COLO668 (cell line): ENCODE measurements around the gene KRTAP10-6.
"Not testable (repeated sequence)": the region's sequence is repeated elsewhere in the genome, so short reads cannot be mapped to it uniquely, and the experiment has no call there.

ENCODE experiments used
- DNase-seq: peaks from one replicate; lab custom pipeline; 2025; ENCODE audit not compliant: unreplicated experiment; lab: John Stamatoyannopoulos, UW

Gene KRTAP10-6

GRCh38 chr21:44564099-44564498, 28.2 kb downstream of the KRTAP10-6 start:
- no peak for DNase-seq

DNA sequence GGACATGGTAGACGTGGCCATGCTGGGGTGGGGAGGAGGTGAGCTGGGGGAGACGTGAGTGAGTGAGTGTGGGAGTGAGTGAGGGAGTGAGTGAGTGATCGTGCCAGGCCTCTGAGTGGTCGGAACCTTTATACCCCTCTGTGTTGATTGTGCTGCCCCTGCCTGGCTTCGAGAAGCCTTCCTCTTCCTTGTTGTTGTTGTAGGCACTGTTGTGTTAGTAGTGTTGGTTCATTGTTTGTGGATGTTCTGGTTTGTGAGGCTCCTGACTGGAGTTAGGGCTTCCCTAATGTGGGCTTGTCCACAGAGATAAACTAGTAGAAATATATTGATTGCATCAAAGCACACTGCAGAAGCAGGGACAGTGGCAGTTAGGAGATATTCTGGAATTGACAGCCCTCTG, 33.6 kb downstream of the KRTAP10-6 start, which contains the start of gene KRTAP10-3:
TSS of gene KRTAP10-3 (minus strand) at position 101 of the 400 bp plus-strand sequence. CDS start at position 21, 80 bp downstream.
- DNase-seq = no peak

GRCh38 chr21:44558329-44558675, 34.0 kb downstream of the KRTAP10-6 start:
- DNase-seq = not testable (repeated sequence)

- DNase-seq = no peak
Measured at GRCh38 chr21:44557491-44558328, 34.6 kb downstream of the KRTAP10-6 start.

DNA sequence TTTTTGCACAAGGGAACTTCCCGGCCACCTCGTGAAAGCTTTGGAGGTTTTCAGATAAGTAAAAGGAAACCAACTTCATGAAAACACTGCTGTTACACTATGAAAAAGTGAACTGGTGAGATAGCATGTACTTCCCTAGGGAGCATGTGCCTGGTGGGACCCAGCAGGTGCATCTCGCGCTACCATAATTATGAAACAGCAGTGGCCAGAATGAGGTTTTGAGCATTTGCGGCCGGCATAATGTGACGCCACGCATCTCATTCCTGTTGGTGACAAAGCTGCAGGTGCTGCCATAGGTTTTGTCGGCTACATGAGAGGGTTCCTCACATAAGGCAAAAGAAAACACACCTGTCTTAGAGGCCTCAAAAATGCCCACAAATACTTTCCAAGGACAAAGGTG, 35.4 kb downstream of the KRTAP10-6 start:
- peak; percentile 80 for DNase-seq

DNA sequence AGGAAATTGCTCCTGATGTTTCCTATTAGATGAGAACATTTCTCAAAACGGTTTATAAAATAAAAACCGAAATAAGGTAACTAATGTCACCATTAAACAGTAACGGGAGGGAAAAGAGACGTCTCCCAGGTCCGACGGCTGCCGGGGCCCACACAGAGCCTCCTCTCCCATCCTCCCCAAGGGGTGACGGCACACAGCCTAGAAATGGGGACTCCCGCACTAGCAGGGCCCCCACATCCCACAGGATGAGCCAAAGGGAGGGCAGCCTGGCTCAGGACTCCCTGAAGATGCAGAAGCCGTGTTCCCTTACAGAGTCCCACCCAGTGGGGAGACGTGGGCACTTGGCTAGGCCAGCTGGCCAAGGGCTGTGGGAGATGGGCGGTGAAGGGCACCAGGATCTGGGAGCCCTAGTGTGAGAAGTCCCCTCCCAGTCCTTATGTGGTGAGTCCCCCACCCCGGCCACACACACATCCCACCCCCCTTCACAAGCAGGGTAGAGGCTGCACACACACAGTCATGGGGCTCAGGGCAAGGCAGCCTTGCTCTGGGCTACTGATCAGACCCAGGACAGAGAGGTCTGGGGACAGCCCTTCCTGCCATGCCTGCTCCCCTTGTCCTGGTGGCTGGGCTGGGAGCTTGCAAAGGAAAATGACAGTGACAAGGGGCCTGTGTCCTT, 37.0 kb downstream of the KRTAP10-6 start:
- DNase-seq = no peak

GRCh38 chr21:44552681-44553080, 39.6 kb downstream of the KRTAP10-6 start:
- DNase-seq = peak; percentile 40

DNA sequence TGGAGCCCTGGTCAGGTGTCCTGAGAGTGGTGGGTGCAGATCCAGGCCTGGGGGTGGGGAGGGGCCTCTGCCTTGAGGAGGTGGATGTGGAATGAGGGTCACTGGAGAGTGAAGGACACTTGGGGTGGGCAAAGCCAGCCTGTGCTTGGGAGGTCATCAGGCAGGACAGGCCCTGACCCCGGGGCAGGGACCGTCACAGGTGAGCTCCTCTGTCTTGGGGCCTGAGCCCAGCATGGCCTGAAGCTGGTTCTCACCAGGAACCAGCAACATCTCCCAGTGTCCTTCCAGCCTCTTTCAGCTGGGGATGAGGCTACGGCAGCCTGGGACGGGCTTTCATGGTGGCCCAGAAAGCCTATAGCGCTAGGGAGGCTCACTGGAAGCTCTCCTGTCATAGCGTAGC, 40.2 kb downstream of the KRTAP10-6 start:
- no peak for DNase-seq

DNA sequence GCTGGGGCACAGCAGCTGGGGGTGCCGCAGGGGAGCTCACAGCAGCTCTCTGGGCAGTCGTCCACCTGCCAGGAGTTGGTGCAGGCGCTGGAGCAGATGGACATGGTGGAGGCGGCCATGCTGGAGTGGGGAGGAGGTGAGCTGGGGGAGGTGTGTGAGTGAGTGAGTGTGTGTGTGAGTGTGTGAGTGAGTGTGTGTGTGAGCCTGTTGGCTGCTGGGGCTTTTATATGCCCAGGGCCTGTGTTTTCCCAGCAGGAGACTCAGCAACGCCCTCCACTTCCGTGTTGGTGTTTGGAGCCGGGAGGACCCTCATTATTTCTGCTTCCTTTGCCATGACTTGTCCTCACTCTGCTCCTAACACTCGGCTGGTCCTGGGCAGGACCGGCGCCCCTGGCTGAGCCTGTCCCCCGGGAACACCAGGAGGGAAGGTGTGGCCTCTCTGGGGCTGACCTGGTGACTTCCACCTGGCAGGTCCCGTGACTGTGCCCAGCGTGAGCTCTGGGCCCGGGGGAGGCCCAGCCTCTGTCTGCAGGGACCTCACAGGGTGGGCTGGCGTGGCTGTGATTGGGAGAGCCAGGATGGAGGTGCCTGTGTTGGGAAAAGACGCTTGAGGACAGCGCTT, 40.9 kb downstream of the KRTAP10-6 start, which contains the start of gene KRTAP10-2:
TSS of gene KRTAP10-2 (minus strand) at position 166 of the 622 bp plus-strand sequence. CDS start at position 119, 47 bp downstream.
- DNase-seq = peak; percentile 60

DNA sequence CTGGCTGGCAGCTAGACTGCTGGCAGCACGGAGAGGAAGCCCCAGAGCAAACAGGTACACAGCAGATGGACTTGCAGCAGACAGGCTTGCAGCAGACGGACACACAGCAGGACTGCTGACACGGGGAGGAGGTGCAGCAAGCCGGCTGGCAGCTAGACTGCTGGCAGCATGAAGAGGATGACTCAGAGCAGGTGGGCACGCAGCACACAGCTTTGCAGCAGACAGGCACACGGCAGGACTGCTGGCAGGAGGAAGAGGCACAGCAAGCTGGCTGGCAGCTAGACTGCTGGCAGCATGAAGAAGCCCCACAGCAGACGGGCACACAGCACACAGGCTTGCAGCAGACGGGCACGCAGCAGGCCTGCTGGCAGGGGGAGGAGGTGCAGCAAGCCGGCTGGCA, 41.5 kb downstream of the KRTAP10-6 start:
- peak; percentile 47 for DNase-seq

DNA sequence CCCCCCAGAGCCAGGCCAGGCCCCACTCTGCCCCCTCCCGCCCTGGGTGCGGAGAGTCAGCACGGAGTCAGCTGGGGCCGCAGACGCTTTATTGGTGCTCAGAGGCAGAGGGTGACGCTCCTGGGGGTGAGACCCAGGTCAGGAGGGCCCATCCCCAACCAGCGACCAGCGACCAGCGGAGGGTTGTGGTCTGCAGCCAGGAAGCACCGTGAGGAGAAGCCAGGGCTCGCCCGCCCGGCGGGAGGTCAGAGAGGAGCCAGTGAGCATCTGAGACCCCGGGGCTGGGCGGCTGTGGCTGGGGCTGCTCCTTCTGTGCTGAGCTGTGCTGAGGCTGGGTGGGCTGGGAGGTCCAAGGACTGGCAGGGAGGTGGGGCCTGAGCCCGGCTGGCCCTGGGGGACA, 42.0 kb downstream of the KRTAP10-6 start:
- not testable (repeated sequence) for DNase-seq

DNA sequence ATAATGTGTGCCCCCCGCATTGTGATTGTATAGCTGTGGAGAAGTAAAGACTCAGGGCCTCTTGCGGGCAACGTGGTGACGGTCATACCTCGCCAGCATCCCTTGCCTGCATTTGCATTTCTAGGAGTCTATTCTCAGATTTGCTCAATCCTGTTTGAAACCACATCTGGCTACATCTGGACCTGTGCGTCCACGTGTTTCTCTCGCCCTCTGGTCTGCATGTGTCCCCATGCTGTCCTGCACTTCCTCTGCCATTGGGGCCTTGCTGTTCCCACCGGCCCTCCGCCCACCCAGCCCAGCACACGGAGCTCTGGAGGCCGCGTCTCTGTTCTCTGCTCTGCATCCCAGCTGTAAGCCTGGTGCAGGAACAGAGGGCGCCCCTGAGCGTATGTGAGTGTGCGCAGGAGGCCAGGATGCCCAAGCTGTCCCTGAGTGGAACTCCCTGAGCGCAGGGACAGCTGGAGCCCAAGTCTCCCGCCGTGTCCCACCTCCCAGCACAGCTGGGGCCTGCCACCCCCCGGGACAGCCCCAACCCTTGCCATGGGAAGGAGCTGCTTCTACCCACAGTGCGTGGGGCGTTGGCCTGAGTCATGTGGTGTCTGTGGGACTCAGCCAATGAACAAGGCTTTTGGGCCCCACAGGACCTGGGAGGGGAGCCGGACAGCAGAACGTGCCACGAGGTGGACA, 42.6 kb downstream of the KRTAP10-6 start:
- DNase-seq = no peak

GRCh38 chr21:44548922-44549321, 43.4 kb downstream of the KRTAP10-6 start:
- DNase-seq = no peak

GRCh38 chr21:44548381-44548780, 43.9 kb downstream of the KRTAP10-6 start:
- DNase-seq = no peak

GRCh38 chr21:44547656-44548331, 44.5 kb downstream of the KRTAP10-6 start:
- no peak for DNase-seq

GRCh38 chr21:44544566-44544965, 47.7 kb downstream of the KRTAP10-6 start:
- no peak for DNase-seq

GRCh38 chr21:44542716-44543115, 49.6 kb downstream of the KRTAP10-6 start:
- no peak for DNase-seq
